Tibial artery (tissue), 4 donors: ENCODE results near the gene GABRG3.

Source experiments
- DNase-seq, 2 donors: peaks; one replicate each; pipeline ENCODE4 v3.0.0-alpha.2; 2019
- H3K27ac ChIP-seq, 2 donors: fragments of 200-600 bp; sonication (generic) in 1 of 2; 1 replicate in 1 of 2; 2 replicates in 1 of 2; pipeline ENCODE4 v1.5.1; 2018 to 2019; ENCODE audit warnings: mild to moderate bottlenecking in 1 of 2
- H3K27me3 ChIP-seq, 2 donors: fragments of 200-600 bp; sonication (generic) in 1 of 2; one replicate each; pipeline versions ENCODE4 v1.5.1 to v1.6.0; 2016 to 2019
- H3K36me3 ChIP-seq, 3 donors: fragments of 200-600 bp; sonication (generic) in 2 of 3; one replicate each; pipeline ENCODE4 v1.5.1; 2016 to 2019; ENCODE audit warnings: mild to moderate bottlenecking in 2 of 3
- H3K4me1 ChIP-seq, 4 donors: fragments of 200-600 bp; sonication (generic) in 2 of 4; 1 replicate in 3 of 4; 2 replicates in 1 of 4; pipeline ENCODE4 v1.5.1; 2016 to 2019
- H3K4me3 ChIP-seq, 2 donors: fragments of 200-600 bp; sonication (generic) in 1 of 2; 1 replicate in 1 of 2; 2 replicates in 1 of 2; pipeline ENCODE4 v1.5.1; 2018 to 2019; ENCODE audit warnings: mild to moderate bottlenecking in 2 of 2
- H3K9me3 ChIP-seq, 3 donors: fragments of 200-600 bp; sonication (generic) in 1 of 3; one replicate each; pipeline ENCODE4 v1.5.1; 2016 to 2019
- intact Hi-C: fragments of 100-400 bp; cut with DNase I; formaldehyde crosslinking; loops from one replicate; pipeline ENCODE4 v1.15.0; 2023; ENCODE audit warnings: low total_unique reads
- TF ChIP-seq, protein P1 (sequence below), 2 experiments: fragments of 200-600 bp in 1 of 2; fragments of 450-650 bp in 1 of 2; IDR thresholded peaks; one replicate each; pipeline ENCODE4 v1.5.1; 2017 to 2019; ENCODE audit warnings: antibody characterized with exemption in 2 of 2, mild to moderate bottlenecking in 1 of 2, moderate library complexity in 1 of 2

GABRG3 gene

DNA sequence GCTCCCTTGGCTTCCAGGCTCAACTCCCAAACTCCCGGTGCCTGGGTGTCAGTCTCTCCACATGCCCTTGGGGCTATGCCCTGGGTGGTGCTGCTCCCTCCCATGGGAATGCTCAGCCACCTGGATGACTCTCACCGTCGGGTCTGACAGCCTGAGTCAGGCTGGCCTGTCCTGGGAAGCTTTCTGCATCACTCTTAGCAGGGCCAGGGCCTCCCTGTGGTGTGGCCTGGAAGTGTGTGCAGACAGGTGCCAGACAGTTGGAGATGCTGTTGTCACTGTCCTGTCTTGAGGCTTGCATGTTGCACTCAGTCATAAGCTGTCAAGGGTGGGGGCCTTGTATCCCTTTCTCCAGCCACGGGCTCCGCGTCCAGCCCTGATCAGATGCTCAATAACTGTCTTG lies 71.7 kb downstream of the GABRG3 start:
- TF ChIP-seq, protein P1, sequence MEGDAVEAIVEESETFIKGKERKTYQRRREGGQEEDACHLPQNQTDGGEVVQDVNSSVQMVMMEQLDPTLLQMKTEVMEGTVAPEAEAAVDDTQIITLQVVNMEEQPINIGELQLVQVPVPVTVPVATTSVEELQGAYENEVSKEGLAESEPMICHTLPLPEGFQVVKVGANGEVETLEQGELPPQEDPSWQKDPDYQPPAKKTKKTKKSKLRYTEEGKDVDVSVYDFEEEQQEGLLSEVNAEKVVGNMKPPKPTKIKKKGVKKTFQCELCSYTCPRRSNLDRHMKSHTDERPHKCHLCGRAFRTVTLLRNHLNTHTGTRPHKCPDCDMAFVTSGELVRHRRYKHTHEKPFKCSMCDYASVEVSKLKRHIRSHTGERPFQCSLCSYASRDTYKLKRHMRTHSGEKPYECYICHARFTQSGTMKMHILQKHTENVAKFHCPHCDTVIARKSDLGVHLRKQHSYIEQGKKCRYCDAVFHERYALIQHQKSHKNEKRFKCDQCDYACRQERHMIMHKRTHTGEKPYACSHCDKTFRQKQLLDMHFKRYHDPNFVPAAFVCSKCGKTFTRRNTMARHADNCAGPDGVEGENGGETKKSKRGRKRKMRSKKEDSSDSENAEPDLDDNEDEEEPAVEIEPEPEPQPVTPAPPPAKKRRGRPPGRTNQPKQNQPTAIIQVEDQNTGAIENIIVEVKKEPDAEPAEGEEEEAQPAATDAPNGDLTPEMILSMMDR (IDR thresholded peaks at IDR 0.05), result no peak
- intact Hi-C loops, result no loop called here

DNA sequence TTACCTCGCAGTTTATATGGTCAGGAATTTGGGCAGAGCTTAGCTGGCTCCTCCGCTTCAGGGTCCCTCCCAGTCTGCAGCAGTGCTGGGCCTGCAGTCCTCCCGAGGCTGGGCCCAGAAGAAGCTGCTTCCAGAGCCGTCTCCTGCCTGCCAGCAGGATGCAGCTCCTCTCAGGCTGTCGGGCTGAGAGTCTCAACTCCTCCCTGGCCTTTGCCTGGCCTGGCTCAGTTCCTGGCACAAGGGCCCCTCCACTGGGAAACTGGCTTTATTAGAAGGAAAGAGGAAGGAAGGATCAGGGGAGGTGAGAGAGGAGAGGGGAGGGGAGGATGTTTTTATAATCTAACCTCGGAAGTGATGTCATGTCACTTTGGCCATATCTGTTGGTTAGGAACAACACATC lies 72.8 kb downstream of the GABRG3 start:
- TF ChIP-seq, protein P1 (IDR thresholded peaks at IDR 0.05), result no peak
- Histone ChIP-seq H3K4me1 (no peaks in the 10 kb centered on the region), H3K27ac (no peak overlapping the region), H3K36me3 (no peaks in the 10 kb centered on the region), H3K27me3 (no peaks in the 10 kb centered on the region), H3K4me3 (no peak overlapping the region), H3K9me3 (no peaks in the 10 kb centered on the region)
- DNase-seq, result no peak
- intact Hi-C loops, result no loop called here

More for the DNA sequence above, 71.7 kb downstream of the GABRG3 start:
- Histone ChIP-seq H3K4me1 (no peaks in the 10 kb centered on the region), H3K27ac (no peak overlapping the region), H3K27me3 (no peaks in the 10 kb centered on the region), H3K4me3 (no peak overlapping the region), H3K9me3 (no peaks in the 10 kb centered on the region), H3K36me3 (no peaks in the 10 kb centered on the region)
- DNase-seq, result no peak

DNA sequence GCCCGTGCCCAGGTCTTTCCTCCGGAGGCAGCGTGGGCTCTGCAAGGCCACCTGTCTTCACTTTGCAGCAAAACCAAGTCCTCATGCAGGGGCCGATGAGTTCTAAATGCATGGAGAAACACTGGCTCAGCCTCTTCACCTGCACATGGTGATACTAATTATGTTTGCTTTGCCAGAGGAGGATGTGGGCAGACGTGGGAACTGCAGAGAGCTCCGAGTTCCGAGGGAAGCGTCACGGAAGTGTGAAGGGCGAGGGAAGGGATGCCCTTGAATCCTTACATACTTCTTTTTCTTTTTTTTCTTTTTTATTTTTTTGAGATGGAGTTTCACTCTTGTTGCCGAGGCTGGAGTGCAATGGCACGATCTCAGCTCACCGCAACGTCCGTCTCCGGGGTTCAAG lies 74.8 kb downstream of the GABRG3 start:
- DNase-seq, result no peak
- H3K4me3 ChIP-seq, result no peak overlapping the region
- TF ChIP-seq, protein P1 (IDR thresholded peaks at IDR 0.05), result no peak
- no peaks in the 10 kb centered on the region for H3K9me3 ChIP-seq
- no peaks in the 10 kb centered on the region for H3K36me3 ChIP-seq
- peaks cover 0 to 2% of the 10 kb centered on the region in 2 donors for H3K27me3 ChIP-seq
- no peaks in the 10 kb centered on the region for H3K4me1 ChIP-seq
- no peak overlapping the region for H3K27ac ChIP-seq
- intact Hi-C loops, result no loop called here

DNA sequence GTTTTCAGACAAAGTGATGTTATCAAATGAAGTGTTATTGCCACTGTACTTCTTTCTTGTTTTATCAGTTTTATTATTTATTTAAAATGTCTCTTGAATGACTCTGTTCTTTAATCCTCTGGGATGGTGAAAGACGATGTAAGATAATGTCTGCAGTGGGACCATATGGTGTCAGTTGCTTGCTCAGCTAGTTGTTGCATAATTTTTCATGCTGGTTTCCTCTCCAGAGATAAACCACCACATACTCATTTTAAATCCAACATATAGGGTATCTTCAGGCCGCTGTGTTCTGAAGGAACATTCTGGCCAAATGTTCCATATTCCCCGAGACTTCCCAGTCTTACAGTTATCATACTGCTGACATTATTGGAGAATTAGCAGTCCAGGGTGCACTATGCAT lies 75.9 kb downstream of the GABRG3 start:
- no peak for DNase-seq
- TF ChIP-seq, protein P1 (IDR thresholded peaks at IDR 0.05), result no peak
- intact Hi-C loops, result no loop called here
- no peaks in the 10 kb centered on the region for H3K9me3 ChIP-seq
- peaks cover 0 to 2% of the 10 kb centered on the region in 2 donors for H3K27me3 ChIP-seq
- H3K27ac ChIP-seq, result no peak overlapping the region
- no peak overlapping the region for H3K4me3 ChIP-seq
- H3K4me1 ChIP-seq, result no peaks in the 10 kb centered on the region
- H3K36me3 ChIP-seq, result no peaks in the 10 kb centered on the region

DNA sequence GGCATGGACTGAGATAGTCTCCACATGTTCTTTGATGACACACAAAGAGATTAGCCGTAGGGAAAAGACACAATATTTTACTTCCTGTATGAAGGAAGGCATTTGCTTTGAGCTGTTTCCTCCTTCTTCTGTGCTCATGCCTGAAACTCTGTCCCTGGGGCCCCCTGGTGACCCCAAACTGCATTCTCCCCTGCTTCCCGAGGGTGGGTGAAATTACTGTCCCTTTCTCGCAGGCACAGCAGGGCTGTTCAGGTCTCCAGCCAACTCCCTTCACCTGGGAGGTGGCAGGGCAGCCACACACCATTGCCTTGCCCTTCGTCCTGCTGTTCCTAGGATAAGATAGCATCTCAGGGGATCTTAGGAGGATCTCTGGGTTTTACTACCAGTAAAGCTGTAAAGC lies 79.2 kb downstream of the GABRG3 start:
- Histone ChIP-seq H3K9me3 (no peaks in the 10 kb centered on the region), H3K4me1 (no peaks in the 10 kb centered on the region), H3K27me3 (peaks cover 0 to 2% of the 10 kb centered on the region in 2 donors), H3K36me3 (no peaks in the 10 kb centered on the region), H3K27ac (no peak overlapping the region), H3K4me3 (no peak overlapping the region)
- intact Hi-C loops, result no loop called here
- no peak for DNase-seq
- TF ChIP-seq, protein P1 (IDR thresholded peaks at IDR 0.05), result no peak

DNA sequence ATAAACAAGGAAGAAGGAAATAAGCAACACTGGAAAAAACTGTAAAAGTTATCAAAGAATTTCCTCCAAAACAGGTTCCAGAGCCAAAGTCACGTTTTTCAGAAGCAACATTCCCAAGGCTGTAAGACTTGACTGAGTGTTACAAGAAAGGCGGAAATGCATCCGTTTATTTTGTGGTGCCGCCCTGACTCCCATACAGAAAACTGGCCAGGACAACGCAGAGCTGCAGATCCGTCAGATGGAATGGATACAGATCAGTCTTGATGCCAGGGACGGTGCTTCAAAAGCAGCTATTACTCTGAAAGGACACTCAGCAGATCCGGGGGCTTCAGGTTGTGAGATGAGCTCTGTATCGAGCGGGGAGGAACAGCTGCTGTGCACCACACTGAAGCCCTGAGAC lies 83.4 kb downstream of the GABRG3 start:
- intact Hi-C loops, result no loop called here
- H3K36me3 ChIP-seq, result no peaks in the 10 kb centered on the region

More for the DNA sequence above, 83.4 kb downstream of the GABRG3 start:
- TF ChIP-seq, protein P1 (IDR thresholded peaks at IDR 0.05), result no peak
- Histone ChIP-seq H3K27ac (no peak overlapping the region), H3K9me3 (no peaks in the 10 kb centered on the region), H3K4me3 (no peak overlapping the region), H3K27me3 (peaks cover 0 to 2% of the 10 kb centered on the region in 2 donors), H3K4me1 (no peaks in the 10 kb centered on the region)
- no peak for DNase-seq
